ENCODE measurements around the gene TSPYL1. TPM values are rescaled to one million over a fixed set of nuclear protein-coding genes. Genes with fewer than 3 reads are reported as not detected.
"Not testable (repeated sequence)": the region's sequence is repeated elsewhere in the genome, so short reads cannot be mapped to it uniquely, and the experiment has no call there.

Gene TSPYL1
- total RNA-seq, 3 donors from 2014 or later: 55.4 to 81.8 (median 63.8) TPM

- intact Hi-C loops (cut with DNase I; ENCODE audit: low total_unique reads): no loop called here
- no peak for DNase-seq (ENCODE audit: low spot score in 2 of 2)
- Histone ChIP-seq H3K27me3 (no peaks in the 10 kb centered on the region), H3K36me3 (no peaks in the 10 kb centered on the region), H3K4me1 (no peaks in the 10 kb centered on the region), H3K27ac (no peak overlapping the region), H3K9me3 (no peaks in the 10 kb centered on the region), H3K4me3 (no peak overlapping the region)
- TF ChIP-seq POLR2AphosphoS5 (IDR thresholded peaks at IDR 0.05) (no peak), CTCF (IDR thresholded peaks at IDR 0.05) (peak; percentile 69 to 75 (median 73))
Observed at GRCh38 chr6:116287689-116288282, 8.1 kb upstream of the TSPYL1 start.

GRCh38 chr6:116286773-116287358 lies 7.1 kb upstream of the TSPYL1 start:
- Histone ChIP-seq H3K4me3 (no peak overlapping the region), H3K4me1 (no peaks in the 10 kb centered on the region), H3K36me3 (no peaks in the 10 kb centered on the region), H3K27ac (no peak overlapping the region), H3K27me3 (no peaks in the 10 kb centered on the region), H3K9me3 (no peaks in the 10 kb centered on the region)
- intact Hi-C loops (cut with DNase I; ENCODE audit: low total_unique reads): no loop called here
- TF ChIP-seq POLR2A (IDR thresholded peaks at IDR 0.05) (no peak), POLR2AphosphoS5 (IDR thresholded peaks at IDR 0.05) (no peak), CTCF (IDR thresholded peaks at IDR 0.05) (no peak)
- no peak for DNase-seq (ENCODE audit: low spot score in 2 of 2)

- DNase-seq (ENCODE audit: low spot score in 2 of 2); H3K4me3 ChIP-seq; H3K9me3 ChIP-seq; intact Hi-C loops (cut with DNase I; ENCODE audit: low total_unique reads); H3K27me3 ChIP-seq; H3K36me3 ChIP-seq; H3K4me1 ChIP-seq; H3K27ac ChIP-seq: not testable (repeated sequence)
Observed at GRCh38 chr6:116284984-116285383, 5.3 kb upstream of the TSPYL1 start.

- intact Hi-C loops (cut with DNase I; ENCODE audit: low total_unique reads): no loop called here
- Histone ChIP-seq H3K36me3 (no peaks in the 10 kb centered on the region), H3K9me3 (no peaks in the 10 kb centered on the region), H3K27me3 (no peaks in the 10 kb centered on the region), H3K4me1 (peaks cover 0 to 2% of the 10 kb centered on the region in 2 donors), H3K27ac (no peak overlapping the region), H3K4me3 (no peak overlapping the region)
- no peak for TF ChIP-seq POLR2A (IDR thresholded peaks at IDR 0.05)
- no peak for TF ChIP-seq POLR2AphosphoS5 (IDR thresholded peaks at IDR 0.05)
- TF ChIP-seq CTCF (IDR thresholded peaks at IDR 0.05): no peak
- DNase-seq (ENCODE audit: low spot score in 2 of 2): no peak
Observed at GRCh38 chr6:116283191-116283590, 3.5 kb upstream of the TSPYL1 start.

- Histone ChIP-seq H3K27me3 (no peaks in the 10 kb centered on the region), H3K27ac (no peak overlapping the region), H3K9me3 (no peaks in the 10 kb centered on the region), H3K4me3 (no peak overlapping the region), H3K36me3 (no peaks in the 10 kb centered on the region), H3K4me1 (peaks cover 0 to 7% of the 10 kb centered on the region in 2 donors)
- DNase-seq (ENCODE audit: low spot score in 2 of 2): no peak
- intact Hi-C loops (cut with DNase I; ENCODE audit: low total_unique reads): no loop called here
- TF ChIP-seq POLR2AphosphoS5 (IDR thresholded peaks at IDR 0.05) (no peak), CTCF (IDR thresholded peaks at IDR 0.05) (no peak), POLR2A (IDR thresholded peaks at IDR 0.05) (no peak)
Observed at GRCh38 chr6:116282698-116283097, 3.0 kb upstream of the TSPYL1 start.

Measured in breast epithelium (tissue), 4 donors.